HK-2 (cell line): Measurements from ENCODE around the gene SSPN.

Experiments
- DNase-seq: peaks from one replicate; pipeline ENCODE4 v3.0.0-alpha.2; 2018; ENCODE audit not compliant: unreplicated experiment

The SSPN gene

GRCh38 chr12:26266881-26267280 lies 71.5 kb downstream of the SSPN start:
- no peak for DNase-seq

- DNase-seq = no peak
Measured at GRCh38 chr12:26268841-26269561, 73.6 kb downstream of the SSPN start.

GRCh38 chr12:26269562-26270284 lies 74.3 kb downstream of the SSPN start:
- no peak for DNase-seq

- no peak for DNase-seq
Measured at GRCh38 chr12:26271024-26271423, 75.7 kb downstream of the SSPN start.

- peak; percentile 73 for DNase-seq
Measured at GRCh38 chr12:26271889-26272492, 76.6 kb downstream of the SSPN start.

DNA sequence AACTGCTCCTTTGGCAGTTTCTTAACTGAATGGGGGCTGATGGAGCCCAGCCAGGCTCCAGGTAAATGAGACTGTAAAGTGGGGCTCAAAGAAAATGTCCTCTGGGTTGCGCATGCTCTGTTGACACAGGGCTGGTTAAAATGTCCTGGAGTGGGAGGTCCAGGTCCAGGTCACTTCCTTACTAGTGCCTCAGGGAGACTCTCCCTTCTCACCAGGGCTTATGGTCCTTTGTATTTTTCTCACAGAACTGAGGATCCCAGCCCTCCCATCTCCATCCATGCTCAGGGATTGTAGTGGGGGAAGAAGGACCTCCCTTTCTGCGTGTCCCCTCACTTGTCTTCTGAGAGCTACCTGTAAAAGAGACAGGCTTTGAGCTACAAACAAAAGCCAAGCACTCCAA lies 77.5 kb downstream of the SSPN start:
- DNase-seq = no peak

- DNase-seq = no peak
Measured at GRCh38 chr12:26273811-26274210, 78.4 kb downstream of the SSPN start.

DNA sequence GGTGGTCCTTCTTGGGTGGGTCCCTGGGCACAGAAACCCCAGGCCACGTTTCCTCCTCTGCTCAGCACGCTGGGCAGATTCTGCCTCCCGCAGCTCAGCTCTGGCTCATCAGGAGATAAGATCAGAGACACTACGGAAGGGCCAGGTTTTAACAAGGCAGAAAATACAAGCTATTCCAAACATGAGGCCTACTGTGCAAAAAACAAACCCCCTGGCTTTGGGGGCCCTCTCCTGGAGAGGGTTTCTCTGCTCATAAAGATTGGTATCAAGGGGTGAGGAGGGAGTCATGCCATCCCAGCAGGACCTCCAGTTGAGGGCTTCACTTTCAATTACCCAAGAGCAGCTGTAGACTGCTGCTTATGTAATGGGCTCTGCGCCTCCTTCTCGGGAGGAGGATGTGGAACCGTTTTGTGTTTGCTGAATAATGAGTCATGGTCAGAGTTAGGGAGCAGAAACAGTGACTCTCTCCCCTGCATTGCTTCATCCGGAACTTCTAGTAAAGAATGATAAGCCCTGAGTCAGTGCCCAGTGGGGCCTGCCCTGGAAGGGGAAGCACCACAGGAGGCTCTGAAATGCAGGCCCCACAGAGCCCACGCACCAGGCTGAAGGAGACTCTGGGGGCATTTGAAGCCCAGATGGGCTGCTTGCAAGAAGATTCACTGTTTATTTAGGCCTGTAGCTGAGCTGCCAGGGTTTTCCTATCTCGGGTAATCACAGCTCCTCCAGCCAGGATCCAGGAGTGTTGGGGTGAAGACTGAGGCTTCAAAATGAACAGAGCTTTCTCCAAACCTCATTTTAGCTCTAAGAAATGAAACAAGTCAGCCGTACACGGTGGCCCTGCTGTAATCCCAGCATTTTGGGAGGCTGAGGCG lies 79.3 kb downstream of the SSPN start:
- DNase-seq = peak; percentile 88

DNA sequence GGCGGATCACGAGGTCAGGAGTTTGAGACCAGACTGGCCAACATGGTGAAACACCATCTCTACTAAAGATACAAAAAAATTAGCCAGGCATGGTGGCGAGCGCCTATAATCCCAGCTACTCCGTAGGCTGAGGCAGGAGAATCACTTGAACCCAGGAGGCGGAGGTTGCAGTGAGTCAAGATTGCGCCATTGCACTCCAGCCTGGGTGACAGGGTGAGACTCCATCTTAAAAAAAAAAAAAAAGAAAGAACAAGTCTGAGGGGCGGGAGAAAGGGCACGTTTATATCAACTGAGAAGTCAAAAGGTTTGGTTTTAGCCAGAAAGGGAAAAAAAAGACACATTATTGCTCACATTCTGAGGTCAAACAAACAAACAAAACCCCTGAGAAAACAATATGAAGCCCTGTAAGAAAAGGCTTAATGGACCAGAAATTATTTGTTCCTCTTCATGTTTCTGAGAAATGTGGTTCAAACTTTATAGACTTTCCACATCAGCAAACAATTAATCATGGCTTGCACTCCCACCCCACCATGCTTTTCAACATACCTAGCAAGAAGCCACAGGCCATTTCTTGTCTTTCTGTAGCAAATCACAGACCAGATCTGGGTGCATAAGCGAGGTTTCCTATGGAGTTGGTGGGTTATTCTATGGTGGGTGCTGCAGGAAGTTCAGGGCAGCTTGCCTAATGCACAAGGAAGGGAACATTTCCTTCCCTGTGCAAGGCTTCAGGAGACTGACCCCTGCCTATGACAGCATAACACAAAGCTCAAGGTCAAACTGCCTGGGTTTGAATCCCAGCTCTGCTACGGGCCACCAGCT lies 80.1 kb downstream of the SSPN start:
- no peak for DNase-seq

- DNase-seq = no peak
Measured at GRCh38 chr12:26276709-26277108, 81.3 kb downstream of the SSPN start.

DNA sequence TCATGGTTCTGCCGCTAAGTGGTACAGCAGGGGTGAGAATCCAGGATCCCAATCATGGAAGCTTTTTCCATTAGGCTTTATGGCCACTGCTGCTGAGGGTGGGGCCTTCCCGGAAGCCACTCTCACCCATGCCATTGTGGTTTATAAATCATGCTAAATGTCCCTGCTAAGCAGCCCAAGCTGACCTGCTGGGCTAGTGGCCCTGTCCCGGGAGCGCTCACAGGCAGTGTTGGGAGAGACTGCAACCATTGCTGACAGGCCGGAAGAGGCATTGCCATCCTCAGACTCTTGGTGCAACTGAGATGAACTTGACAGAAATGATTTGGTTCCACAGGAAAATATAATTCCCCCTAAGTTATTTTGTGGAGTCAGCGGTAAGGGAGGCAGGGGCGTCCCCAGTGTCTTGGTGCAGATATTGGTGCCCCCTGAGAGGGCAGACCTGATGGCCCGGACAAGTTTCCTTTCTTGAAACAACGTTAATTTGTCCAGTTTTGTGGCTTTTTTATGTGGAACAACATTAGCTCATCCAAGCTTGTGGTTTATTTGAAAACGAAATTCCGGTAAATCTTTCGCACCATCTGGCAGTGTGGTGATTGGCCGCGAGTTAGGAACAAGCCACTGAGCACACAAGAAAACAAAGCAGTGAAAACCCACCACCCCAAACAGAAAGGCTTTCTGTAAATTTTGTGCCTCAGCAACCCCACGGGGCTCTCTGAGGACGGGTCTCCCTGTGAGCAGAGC lies 82.3 kb downstream of the SSPN start:
- DNase-seq = no peak

GRCh38 chr12:26278266-26278665 lies 82.9 kb downstream of the SSPN start:
- DNase-seq = no peak

GRCh38 chr12:26278666-26279065 lies 83.3 kb downstream of the SSPN start:
- DNase-seq = no peak

DNA sequence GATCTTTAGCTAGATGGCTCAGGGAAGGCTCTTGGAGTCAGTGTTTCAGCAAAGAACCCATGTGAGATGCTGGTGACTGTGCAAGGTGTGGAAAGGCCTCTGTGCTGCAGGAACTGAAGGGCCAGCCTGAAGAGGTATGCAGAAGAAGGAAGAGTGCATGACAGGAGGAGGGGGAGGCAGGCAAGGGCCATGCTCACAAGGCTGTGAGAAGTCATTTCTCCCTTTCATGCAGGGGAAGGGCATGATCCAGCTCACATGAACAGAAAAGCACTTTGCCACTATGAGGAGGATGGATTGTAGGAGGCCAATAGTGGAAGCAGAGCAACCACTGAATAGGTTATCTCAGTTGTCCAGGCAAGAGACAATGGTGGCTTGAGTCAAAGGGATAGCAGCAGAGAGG lies 83.7 kb downstream of the SSPN start:
- no peak for DNase-seq

- DNase-seq = no peak
Measured at GRCh38 chr12:26279908-26280307, 84.5 kb downstream of the SSPN start.

DNA sequence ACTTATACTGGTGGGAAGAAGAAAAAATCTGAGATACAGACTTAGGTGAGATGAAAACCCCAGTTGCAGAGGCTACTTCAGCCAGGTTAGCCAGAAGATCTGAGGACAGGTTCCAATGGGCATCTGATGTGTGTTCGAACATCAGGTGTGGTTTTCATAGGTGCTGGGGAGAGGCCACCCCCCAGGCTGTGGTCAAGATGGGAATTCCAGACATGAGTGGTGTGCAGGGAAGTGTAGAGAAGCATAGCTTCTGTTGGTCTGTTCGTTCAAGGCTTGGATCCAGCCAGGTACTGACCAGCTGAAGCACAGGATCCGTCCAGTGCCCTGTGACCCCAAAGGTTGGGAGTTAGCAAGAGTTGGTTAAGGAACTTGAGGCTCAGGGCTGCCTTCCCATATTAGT lies 85.5 kb downstream of the SSPN start:
- DNase-seq = no peak

- no peak for DNase-seq
Measured at GRCh38 chr12:26281320-26281719, 85.9 kb downstream of the SSPN start.

DNA sequence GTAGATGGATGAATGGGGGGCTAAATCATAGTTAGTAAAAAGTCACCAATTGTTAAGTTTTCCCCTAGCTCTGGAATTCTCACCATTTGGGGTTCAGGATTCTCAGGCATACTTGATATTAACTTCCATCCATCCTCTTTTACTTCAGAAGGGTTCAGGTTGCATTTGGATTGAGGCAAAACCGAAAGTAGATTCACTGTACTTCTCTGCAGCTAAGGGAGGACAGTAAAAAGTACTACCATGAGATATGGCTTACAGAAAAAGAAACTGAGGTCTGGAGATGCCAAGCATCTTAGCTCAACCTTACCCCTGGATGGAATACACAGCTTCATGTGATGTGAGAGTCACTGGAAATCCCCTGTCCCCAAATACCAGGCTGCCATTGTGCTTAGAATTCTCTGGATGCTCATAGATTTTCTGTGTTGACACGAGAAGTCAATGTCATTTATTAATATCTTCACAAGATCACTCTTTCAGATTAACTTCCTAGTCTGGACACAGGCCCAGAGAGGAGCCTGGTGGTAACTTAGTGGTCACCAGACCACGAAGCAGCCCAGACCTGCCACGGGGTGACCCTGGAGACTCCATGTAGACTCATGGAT lies 87.1 kb downstream of the SSPN start:
- no peak for DNase-seq

DNA sequence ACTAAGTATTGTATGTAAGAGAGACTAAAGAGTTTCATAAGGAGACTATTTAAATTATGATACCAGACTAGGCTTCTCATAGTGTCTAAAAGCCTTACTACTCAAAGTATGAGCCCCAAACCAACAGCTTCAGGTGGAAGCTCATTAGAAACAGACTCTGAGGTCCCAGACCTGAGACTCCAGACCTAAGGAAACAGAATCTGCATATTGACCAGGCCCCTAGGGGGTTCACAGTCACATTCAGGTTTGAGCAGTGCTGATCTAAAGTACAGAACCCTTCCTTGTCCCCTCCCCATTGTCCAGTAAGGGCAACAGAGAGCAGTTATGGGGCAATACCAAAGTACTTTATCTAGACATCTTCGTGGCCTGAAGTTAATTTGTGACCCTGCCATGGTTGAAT lies 87.7 kb downstream of the SSPN start:
- no peak for DNase-seq

- no peak for DNase-seq
Measured at GRCh38 chr12:26283617-26284016, 88.2 kb downstream of the SSPN start.
